ENCODE results near the gene INPP4B.

Gene INPP4B

GRCh38 chr4:142044271-142044670 is 801.8 kb downstream of the INPP4B start:
- no peak for DNase-seq

- DNase-seq = no peak
Observed at GRCh38 chr4:142043509-142043908, 802.6 kb downstream of the INPP4B start.

GRCh38 chr4:142041788-142042187 is 804.3 kb downstream of the INPP4B start:
- no peak for DNase-seq

- no peak for DNase-seq
Observed at GRCh38 chr4:142040043-142040442, 806.1 kb downstream of the INPP4B start.

GRCh38 chr4:142036795-142037583 is 809.1 kb downstream of the INPP4B start:
- no peak for DNase-seq

- DNase-seq = no peak
Observed at GRCh38 chr4:142035566-142035965, 810.5 kb downstream of the INPP4B start.

GRCh38 chr4:142034101-142034500 is 812.0 kb downstream of the INPP4B start:
- no peak for DNase-seq

GRCh38 chr4:142030010-142030409 is 816.1 kb downstream of the INPP4B start:
- no peak for DNase-seq

- no peak for DNase-seq
Observed at GRCh38 chr4:142021761-142022160, 824.3 kb downstream of the INPP4B start.

- no peak for DNase-seq
Observed at GRCh38 chr4:142021181-142021580, 824.9 kb downstream of the INPP4B start.

GRCh38 chr4:142016031-142016430 is 830.1 kb downstream of the INPP4B start:
- DNase-seq = no peak

GRCh38 chr4:142009751-142010150 is 836.4 kb downstream of the INPP4B start:
- no peak for DNase-seq

- no peak for DNase-seq
Observed at GRCh38 chr4:142005519-142005918, 840.6 kb downstream of the INPP4B start.

- DNase-seq = no peak
Observed at GRCh38 chr4:141999446-142000143, 846.5 kb downstream of the INPP4B start.

GRCh38 chr4:141995056-141995455 is 851.0 kb downstream of the INPP4B start:
- no peak for DNase-seq

- DNase-seq = no peak
Observed at GRCh38 chr4:141977433-141977832, 868.7 kb downstream of the INPP4B start.
